Esophagus (tissue), 2 donors: ENCODE data around the gene MSRB2. TPM values are rescaled to one million over a fixed set of nuclear protein-coding genes. Genes with fewer than 3 reads are reported as not detected.
"Not testable (repeated sequence)": the region's sequence is repeated elsewhere in the genome, so short reads cannot be mapped to it uniquely, and the experiment has no call there.

ENCODE experiments used
- H3K27ac ChIP-seq, 2 donors: one replicate each; pipeline ENCODE4 v1.5.1; 2013; ENCODE audit warnings: low read depth in 2 of 2, mild to moderate bottlenecking in 2 of 2, inconsistent platforms in 1 of 2, low read length in 1 of 2, moderate library complexity in 1 of 2
- H3K27me3 ChIP-seq, 2 donors: one replicate each; pipeline ENCODE4 v1.6.1; 2013; ENCODE audit warnings: low read length in 2 of 2, control low read depth in 1 of 2, mild to moderate bottlenecking in 1 of 2; ENCODE audit not compliant: insufficient read depth in 2 of 2, control insufficient read depth in 1 of 2
- H3K36me3 ChIP-seq, 2 donors: one replicate each; pipeline ENCODE4 v1.6.1; 2013; ENCODE audit warnings: low read length in 1 of 2; ENCODE audit not compliant: control insufficient read depth in 2 of 2, insufficient read depth in 2 of 2
- H3K4me1 ChIP-seq, 2 donors: one replicate each; pipeline ENCODE4 v1.6.1; 2013; ENCODE audit warnings: low read length in 1 of 2; ENCODE audit not compliant: control insufficient read depth in 2 of 2, insufficient read depth in 2 of 2
- H3K4me3 ChIP-seq, 2 donors: one replicate each; pipeline ENCODE4 v1.5.1; 2013; ENCODE audit warnings: low read length in 2 of 2, mild to moderate bottlenecking in 2 of 2, low read depth in 1 of 2, moderate library complexity in 1 of 2
- H3K9me3 ChIP-seq, 2 donors: one replicate each; pipeline ENCODE4 v1.6.1; 2013; ENCODE audit warnings: mild to moderate bottlenecking in 2 of 2, low read depth in 1 of 2, low read length in 1 of 2, moderate library complexity in 1 of 2; ENCODE audit not compliant: control insufficient read depth in 2 of 2, insufficient read depth in 1 of 2
- WGBS, 2 donors: extraction: QIAGEN DNeasy Blood & Tissue Kit; methylation state at CpG; one replicate each; pipeline ENCODE4 v1.1.7; 2013; 5-methylcytosine and 5-hydroxymethylcytosine counted together
- polyA plus RNA-seq, 2 donors: library from polyadenylated mRNA; stranded (reverse); fragments of 200-250 nt; gene quantifications; one replicate each; pipeline ENCODE4 v1.2.3, GENCODE V29; 2013
- donor health status: healthy with polysubstance abuse.
- donor health status: Bipolar disorder and iron deficiency.

MSRB2 gene
- polyA plus RNA-seq, 2 donors = 15.9 to 18.7 TPM

DNA sequence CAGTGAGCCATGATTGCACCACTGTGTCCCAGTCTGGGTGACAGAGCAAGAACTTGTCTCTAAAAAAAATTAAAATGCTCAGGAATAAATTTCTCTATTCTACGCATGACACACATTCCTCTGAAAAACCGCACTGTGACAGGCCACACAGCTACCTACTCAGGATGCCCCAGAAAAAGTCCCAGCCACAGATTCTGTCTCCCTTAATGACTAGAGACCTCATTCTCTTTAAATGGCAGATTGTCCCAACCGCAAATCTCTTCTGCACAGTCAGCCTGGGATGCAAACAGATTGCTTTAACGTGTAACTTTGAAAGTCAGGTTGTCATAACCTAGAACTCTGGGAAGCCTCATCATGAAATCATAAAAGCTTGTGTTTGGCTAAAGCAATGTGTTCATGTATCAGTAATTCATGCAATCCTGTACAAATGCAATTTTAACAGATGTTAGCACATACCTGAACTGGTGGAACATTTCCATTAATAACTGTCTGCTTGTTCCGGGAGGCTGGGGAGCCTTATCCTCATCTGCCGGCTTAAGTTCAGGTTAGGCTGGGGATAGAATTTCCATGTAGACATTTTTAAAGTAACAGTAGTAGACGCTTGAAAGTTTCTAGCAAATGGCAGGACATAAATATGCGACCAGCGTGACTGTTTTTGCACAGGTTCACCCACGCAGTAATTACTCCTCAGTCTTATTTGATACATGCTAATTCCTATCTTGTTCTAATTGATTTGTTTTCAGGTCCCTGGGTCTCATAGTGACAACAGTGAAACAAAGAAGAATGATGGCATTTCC lies 26.2 kb upstream of the MSRB2 start:
- no peaks in the 10 kb centered on the region for H3K9me3 ChIP-seq
- H3K36me3 ChIP-seq = no peaks in the 10 kb centered on the region
- no peaks in the 10 kb centered on the region for H3K27me3 ChIP-seq
- 78 to 86% methylated on average over 10 of the region's 10 CpGs for WGBS, 2 donors
- no peak overlapping the region for H3K4me3 ChIP-seq
- H3K4me1 ChIP-seq = no peaks in the 10 kb centered on the region
- no peak overlapping the region for H3K27ac ChIP-seq

DNA sequence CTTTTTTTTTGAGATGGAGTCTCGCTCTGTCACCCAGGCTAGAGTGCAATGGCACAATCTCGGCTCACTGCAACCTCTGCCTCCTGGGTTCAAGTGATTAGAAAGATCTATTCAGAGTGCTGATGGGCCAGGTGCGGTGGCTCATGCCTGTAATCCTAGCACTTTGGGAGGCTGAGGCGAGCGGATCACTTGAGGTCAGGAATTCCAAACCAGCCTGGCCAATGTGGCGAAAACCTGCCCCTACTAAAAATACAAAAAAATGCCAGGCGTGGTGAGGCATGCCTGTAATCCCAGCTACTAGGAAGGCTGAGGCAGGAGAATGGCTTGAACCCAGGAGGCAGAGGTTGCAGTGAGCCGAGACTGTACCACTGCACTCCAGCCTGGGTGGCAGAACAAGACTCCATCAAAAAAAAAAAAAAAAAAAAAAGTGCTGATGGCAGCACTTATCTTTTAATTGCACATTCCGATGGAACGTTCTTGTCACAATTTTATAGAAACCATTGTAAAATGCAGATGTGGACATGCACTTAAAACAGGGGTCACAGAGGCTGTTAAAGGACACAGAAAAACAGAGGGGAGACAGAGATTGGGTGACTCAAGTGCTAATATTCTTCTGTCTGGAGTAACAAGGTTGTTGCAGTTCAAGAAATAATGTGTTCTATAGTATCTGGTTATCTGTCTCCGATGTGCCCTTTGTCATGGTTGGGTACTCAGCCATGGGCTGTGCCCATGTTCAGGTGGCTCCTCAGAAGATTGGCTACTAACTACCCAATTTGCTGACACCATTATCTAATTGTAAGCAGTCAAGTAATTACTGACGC lies 25.1 kb upstream of the MSRB2 start:
- H3K27ac ChIP-seq, H3K4me3 ChIP-seq, H3K36me3 ChIP-seq, H3K4me1 ChIP-seq, H3K27me3 ChIP-seq, H3K9me3 ChIP-seq: not testable (repeated sequence)
- 78 to 83% methylated on average over 12 of the region's 12 CpGs for WGBS, 2 donors

DNA sequence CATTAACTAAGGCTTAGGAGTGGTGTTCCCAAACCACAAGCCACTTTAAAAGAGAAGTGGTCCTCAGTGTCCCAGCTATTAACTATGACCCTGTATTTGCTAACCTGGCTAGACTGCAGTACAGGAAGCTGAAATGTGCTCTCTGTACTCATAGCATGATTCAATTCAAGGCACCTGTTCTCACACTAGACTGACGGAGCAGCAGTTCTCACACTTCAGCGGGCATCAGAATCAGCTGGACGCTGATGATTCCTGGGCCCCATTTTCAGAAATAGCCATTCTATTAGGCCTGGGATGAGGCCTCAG lies 24.5 kb upstream of the MSRB2 start:
- Histone ChIP-seq H3K9me3 (no peaks in the 10 kb centered on the region), H3K4me3 (no peak overlapping the region), H3K27me3 (no peaks in the 10 kb centered on the region), H3K27ac (no peak overlapping the region), H3K36me3 (no peaks in the 10 kb centered on the region), H3K4me1 (no peaks in the 10 kb centered on the region)
- WGBS, 2 donors = 94 to 97% methylated on average over 3 of the region's 3 CpGs

DNA sequence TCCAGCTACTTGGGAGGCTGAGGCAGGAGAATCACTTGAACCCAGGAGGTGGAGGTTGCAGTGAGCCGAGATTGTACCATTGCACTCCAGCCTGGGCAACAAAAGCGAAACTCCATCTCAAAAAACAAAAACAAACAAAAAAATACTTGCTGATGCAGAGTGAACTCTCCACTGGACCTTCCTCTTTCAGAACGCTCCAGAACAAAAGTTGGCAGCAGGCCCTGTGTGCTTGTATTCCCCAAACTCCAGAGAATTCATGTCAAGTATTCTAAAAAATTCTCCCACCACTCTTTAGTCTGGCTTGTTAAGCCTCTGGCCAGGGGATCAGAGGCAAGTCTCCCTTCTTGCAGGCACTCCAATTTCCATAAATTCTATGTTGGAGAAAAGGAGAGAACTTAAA lies 22.8 kb upstream of the MSRB2 start:
- not testable (repeated sequence) for H3K36me3 ChIP-seq, H3K4me1 ChIP-seq, H3K9me3 ChIP-seq, H3K27me3 ChIP-seq, H3K4me3 ChIP-seq, H3K27ac ChIP-seq
- WGBS, 2 donors = 64 to 67% methylated on average over 3 of the region's 3 CpGs

DNA sequence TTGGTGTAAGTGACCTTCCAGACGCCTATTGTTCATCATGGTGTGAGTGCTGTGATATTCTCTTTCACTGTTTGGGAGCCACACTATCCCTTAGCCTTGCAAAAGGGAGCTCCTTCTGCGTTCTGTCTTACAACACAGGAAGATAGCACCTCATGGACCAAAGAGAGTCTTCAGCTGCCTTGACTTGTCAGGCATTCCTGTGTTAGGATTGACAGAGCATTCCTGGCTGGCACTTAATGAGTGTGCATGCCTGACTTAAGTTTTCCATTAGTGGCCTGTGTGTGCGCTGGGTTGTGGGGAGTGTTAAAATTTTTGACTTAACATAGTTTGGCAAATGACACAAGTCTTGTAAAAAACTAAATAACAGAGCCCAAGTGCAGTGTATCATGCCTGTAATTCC lies 21.9 kb upstream of the MSRB2 start:
- H3K4me3 ChIP-seq = no peak overlapping the region
- no peaks in the 10 kb centered on the region for H3K27me3 ChIP-seq
- WGBS, 2 donors = 61 to 76% methylated on average over 3 of the region's 3 CpGs
- H3K36me3 ChIP-seq = no peaks in the 10 kb centered on the region
- no peaks in the 10 kb centered on the region for H3K4me1 ChIP-seq
- no peak overlapping the region for H3K27ac ChIP-seq
- no peaks in the 10 kb centered on the region for H3K9me3 ChIP-seq

DNA sequence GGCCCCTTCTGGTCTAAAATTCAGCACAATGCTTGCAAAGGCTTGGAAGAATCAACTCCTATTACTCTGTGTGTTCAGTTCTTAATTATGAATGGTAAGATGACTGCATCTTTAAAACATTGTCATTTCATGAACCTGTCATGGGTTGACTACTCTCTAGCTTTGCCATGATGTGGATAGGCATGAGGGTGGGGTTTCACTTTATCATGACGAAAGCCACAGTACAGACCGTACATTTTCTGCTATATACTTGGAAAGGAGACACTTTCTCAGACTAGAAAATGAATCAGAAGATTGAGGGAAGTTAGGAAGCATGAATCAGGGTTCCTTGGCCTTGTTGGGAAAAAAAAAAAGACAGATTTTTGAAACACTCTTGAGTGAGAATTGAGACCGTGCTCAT lies 19.7 kb upstream of the MSRB2 start:
- 76 to 78% methylated on average over 3 of the region's 3 CpGs for WGBS, 2 donors
- no peaks in the 10 kb centered on the region for H3K36me3 ChIP-seq
- no peaks in the 10 kb centered on the region for H3K27me3 ChIP-seq
- H3K4me1 ChIP-seq = no peaks in the 10 kb centered on the region
- no peak overlapping the region for H3K27ac ChIP-seq
- no peaks in the 10 kb centered on the region for H3K9me3 ChIP-seq
- no peak overlapping the region for H3K4me3 ChIP-seq

DNA sequence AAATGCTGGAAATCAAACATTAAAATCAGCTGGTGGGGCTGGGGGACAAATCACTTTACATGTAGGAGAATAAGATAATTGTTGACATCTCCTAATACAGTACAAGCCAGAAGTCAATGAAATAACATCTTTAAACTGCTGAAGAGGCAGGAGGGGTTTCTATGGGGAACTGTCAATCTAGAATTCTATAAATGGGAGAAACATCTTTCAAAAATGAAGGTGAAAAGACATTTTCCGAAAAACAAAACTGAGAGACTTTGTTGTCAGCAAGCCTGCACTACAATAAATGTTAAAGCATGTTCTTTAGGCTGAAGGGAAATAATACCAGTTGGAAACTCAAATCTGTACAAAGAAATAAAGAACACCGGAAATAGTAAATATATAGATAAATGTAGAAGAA lies 17.3 kb upstream of the MSRB2 start:
- Histone ChIP-seq H3K36me3 (no peaks in the 10 kb centered on the region), H3K4me1 (no peaks in the 10 kb centered on the region), H3K4me3 (no peak overlapping the region), H3K27ac (no peak overlapping the region), H3K9me3 (no peaks in the 10 kb centered on the region), H3K27me3 (no peaks in the 10 kb centered on the region)
- WGBS, 2 donors = 91% methylated on average over 2 of the region's 2 CpGs

DNA sequence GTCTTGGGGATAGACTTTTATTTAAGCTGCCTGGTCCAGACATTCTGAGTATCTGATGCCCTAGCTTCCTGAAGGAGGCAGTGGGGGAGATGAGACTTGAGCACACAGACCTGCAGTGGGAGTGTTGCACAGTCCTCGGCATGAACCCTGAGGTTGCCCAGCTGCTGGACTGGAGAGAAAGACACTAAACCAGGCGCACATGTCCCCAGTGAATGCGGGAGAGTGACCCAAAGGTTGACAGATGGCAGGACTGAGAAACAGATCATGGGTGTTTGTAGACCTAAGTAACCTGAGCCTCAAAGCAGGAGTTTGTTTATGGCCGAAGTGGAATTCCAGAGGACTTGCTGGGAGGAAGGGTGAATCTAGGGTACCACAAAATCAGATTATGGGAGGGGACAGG lies 15.7 kb upstream of the MSRB2 start:
- no peak overlapping the region for H3K27ac ChIP-seq
- H3K27me3 ChIP-seq = no peaks in the 10 kb centered on the region
- no peaks in the 10 kb centered on the region for H3K9me3 ChIP-seq
- 70 to 74% methylated on average over 4 of the region's 4 CpGs for WGBS, 2 donors
- no peaks in the 10 kb centered on the region for H3K4me1 ChIP-seq
- no peak overlapping the region for H3K4me3 ChIP-seq
- no peaks in the 10 kb centered on the region for H3K36me3 ChIP-seq

DNA sequence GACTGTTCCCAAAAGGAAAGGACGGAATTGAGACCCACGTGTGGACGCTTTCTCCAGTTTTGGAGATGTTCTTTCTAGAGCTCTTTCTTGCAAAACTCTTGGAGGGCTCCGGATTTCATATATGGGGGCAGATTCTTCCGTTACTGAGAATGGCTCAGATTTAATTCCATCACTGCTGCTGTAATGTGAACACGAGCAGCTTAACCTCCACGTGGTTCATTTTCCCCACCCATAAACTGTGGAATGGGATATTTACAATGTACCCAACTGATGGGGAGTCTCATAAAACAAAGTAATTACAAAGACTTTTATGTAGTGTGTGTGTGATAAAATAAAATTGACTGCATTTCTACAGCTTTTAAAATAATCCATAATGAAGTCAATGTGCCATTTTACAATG lies 15.1 kb upstream of the MSRB2 start:
- Histone ChIP-seq H3K36me3 (no peaks in the 10 kb centered on the region), H3K4me3 (no peak overlapping the region), H3K27ac (no peak overlapping the region), H3K4me1 (no peaks in the 10 kb centered on the region), H3K27me3 (no peaks in the 10 kb centered on the region), H3K9me3 (no peaks in the 10 kb centered on the region)
- WGBS, 2 donors = 73 to 76% methylated on average over 7 of the region's 7 CpGs

DNA sequence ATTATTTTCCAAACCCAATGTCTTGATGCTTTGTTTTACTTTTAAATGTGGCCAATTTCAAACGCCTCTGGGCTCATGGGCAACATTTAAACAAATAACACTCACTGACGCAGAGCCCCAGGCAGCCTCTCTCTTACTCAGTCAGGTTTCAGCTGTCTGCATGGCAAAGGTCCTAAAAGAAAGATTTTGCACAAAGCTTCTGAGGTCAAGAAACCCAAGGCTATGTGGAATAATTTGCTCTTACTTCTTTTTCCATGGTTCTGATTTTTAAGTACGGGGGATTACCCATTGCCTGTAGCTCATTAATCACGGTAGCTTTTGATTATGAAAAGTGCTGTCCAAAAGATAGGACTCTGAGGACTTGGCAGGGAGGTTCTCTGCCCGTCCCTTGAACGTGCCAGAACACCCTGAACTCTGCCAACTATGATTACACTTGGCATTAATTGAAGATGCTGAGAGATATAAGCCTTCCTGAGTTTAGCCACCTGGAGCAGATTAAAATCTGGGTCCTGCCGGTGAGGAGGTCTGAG lies 14.1 kb upstream of the MSRB2 start:
- Histone ChIP-seq H3K27ac (no peak overlapping the region), H3K36me3 (no peaks in the 10 kb centered on the region), H3K27me3 (no peaks in the 10 kb centered on the region), H3K4me1 (no peaks in the 10 kb centered on the region), H3K4me3 (no peak overlapping the region), H3K9me3 (no peaks in the 10 kb centered on the region)
- 18 to 24% methylated on average over 7 of the region's 7 CpGs for WGBS, 2 donors
